SJSA1 (cell line): ENCODE results near the gene ARID5A. TPM values are rescaled to one million over a fixed set of nuclear protein-coding genes. Genes with fewer than 3 reads are reported as not detected.

ENCODE experiments used
- DNase-seq, 2 experiments: peaks; one replicate each; pipeline ENCODE4 v3.0.0-alpha.2; 2015 to 2020; ENCODE audit warnings: low spot score in 2 of 2, low read depth in 1 of 2
- H3K27ac ChIP-seq: fragments of 250-450 bp; sonication (Bioruptor Pico); 2 replicates; pipeline ENCODE4 v1.5.1; 2020; ENCODE audit warnings: mild to moderate bottlenecking, moderate library complexity
- H3K27me3 ChIP-seq: fragments of 250-450 bp; sonication (Bioruptor Pico); replicated peaks from 2 replicates; pipeline ENCODE4 v1.5.1; 2020; ENCODE audit warnings: mild to moderate bottlenecking, moderate library complexity
- H3K36me3 ChIP-seq: fragments of 250-450 bp; sonication (Bioruptor Pico); 2 replicates; pipeline ENCODE4 v1.5.1; 2020; ENCODE audit warnings: mild to moderate bottlenecking
- H3K4me1 ChIP-seq: fragments of 250-450 bp; sonication (Bioruptor Pico); replicated peaks from 2 replicates; pipeline ENCODE4 v1.6.1; 2021; ENCODE audit warnings: mild to moderate bottlenecking
- H3K4me3 ChIP-seq: fragments of 250-450 bp; sonication (Bioruptor Pico); 2 replicates; pipeline ENCODE4 v1.5.1; 2020; ENCODE audit warnings: mild to moderate bottlenecking
- H3K9me3 ChIP-seq: fragments of 250-450 bp; sonication (Bioruptor Pico); replicated peaks from 2 replicates; pipeline ENCODE4 v1.5.1; 2020; ENCODE audit warnings: mild to moderate bottlenecking
- total RNA-seq: library from RNA; depleted of rRNA; stranded (reverse); fragments of >200 nt; shearing (Covaris generic); gene quantifications from 2 replicates; pipeline ENCODE4 v1.2.3, GENCODE V29; 2014

ARID5A gene
- total RNA-seq, 1 experiment from 2014 or later: 9.7 TPM

GRCh38 chr2:96511851-96512250, 24.7 kb upstream of the ARID5A start:
- H3K36me3 ChIP-seq: no peaks in the 10 kb centered on the region; the same call in 1 of the 2 replicates
- H3K27me3 ChIP-seq: no peaks in the 10 kb centered on the region
- H3K4me3 ChIP-seq: no peak overlapping the region
- no peak overlapping the region for H3K27ac ChIP-seq
- DNase-seq: peak in 1 of 2 experiments; percentile 29
- peaks cover 11% of the 10 kb centered on the region for H3K4me1 ChIP-seq
- no peaks in the 10 kb centered on the region for H3K9me3 ChIP-seq

GRCh38 chr2:96512341-96512740, 24.2 kb upstream of the ARID5A start:
- no peaks in the 10 kb centered on the region; the same call in 1 of the 2 replicates for H3K36me3 ChIP-seq
- no peaks in the 10 kb centered on the region; the same call in 1 of the 2 replicates for H3K9me3 ChIP-seq
- H3K27me3 ChIP-seq: no peaks in the 10 kb centered on the region
- no peak overlapping the region for H3K27ac ChIP-seq
- peaks cover 11% of the 10 kb centered on the region for H3K4me1 ChIP-seq
- peak in 1 of 2 experiments; percentile 34 for DNase-seq
- H3K4me3 ChIP-seq: no peak overlapping the region

DNA sequence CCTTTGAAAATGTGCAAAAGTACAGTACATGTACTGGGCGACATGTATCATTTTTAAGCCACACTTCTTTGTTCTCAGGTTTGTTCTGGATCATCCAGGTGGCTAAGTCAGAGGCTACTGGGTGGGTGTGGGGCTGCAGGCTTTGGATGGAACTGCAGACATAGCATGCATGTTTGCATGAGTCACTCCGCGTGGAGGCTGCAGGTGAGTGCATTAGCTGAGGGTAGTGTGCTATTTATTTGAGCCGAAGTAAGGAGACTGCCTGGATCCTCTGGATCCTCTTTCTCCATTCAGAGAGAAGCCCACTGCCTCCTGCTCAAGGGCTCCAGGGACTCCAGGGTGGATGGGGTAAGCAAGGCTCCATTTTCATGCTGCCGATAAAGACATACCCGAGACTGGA, 22.0 kb upstream of the ARID5A start:
- no peaks in the 10 kb centered on the region for H3K27me3 ChIP-seq
- H3K9me3 ChIP-seq: no peaks in the 10 kb centered on the region; the same call in 1 of the 2 replicates
- no peak overlapping the region for H3K27ac ChIP-seq
- H3K4me3 ChIP-seq: no peak overlapping the region
- H3K4me1 ChIP-seq: no peaks in the 10 kb centered on the region
- no peaks in the 10 kb centered on the region for H3K36me3 ChIP-seq
- DNase-seq: peak in 1 of 2 experiments; percentile 28

- H3K9me3 ChIP-seq: no peaks in the 10 kb centered on the region; the same call in 1 of the 2 replicates
- no peaks in the 10 kb centered on the region for H3K36me3 ChIP-seq
- H3K27ac ChIP-seq: no peak overlapping the region
- no peak for DNase-seq
- H3K27me3 ChIP-seq: no peaks in the 10 kb centered on the region
- H3K4me1 ChIP-seq: no peaks in the 10 kb centered on the region
- H3K4me3 ChIP-seq: no peak overlapping the region
Observed at GRCh38 chr2:96517079-96517478, 19.5 kb upstream of the ARID5A start.

DNA sequence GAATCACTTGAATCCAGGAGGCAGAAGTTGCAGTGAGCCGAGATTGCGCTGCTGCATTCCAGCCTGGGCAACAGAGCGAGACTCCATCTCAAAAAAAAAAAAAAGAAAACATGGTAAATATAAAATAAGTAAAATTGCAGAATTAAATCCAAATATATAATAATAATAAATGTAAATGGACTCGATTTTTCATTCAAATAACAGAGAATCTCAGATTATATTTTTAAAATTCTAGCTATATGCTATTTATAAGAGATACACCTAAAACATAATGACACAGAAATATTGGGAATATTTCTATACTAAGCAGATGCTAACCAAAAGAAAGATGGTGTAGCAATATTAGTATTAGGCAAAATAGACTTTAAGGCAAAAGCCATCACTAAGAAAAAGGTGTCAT, 16.3 kb upstream of the ARID5A start:
- Histone ChIP-seq H3K27ac (no peak overlapping the region), H3K27me3 (no peaks in the 10 kb centered on the region), H3K4me1 (no peaks in the 10 kb centered on the region), H3K9me3 (no peaks in the 10 kb centered on the region; the same call in 1 of the 2 replicates), H3K4me3 (no peak overlapping the region), H3K36me3 (no peaks in the 10 kb centered on the region)
- no peak for DNase-seq

DNA sequence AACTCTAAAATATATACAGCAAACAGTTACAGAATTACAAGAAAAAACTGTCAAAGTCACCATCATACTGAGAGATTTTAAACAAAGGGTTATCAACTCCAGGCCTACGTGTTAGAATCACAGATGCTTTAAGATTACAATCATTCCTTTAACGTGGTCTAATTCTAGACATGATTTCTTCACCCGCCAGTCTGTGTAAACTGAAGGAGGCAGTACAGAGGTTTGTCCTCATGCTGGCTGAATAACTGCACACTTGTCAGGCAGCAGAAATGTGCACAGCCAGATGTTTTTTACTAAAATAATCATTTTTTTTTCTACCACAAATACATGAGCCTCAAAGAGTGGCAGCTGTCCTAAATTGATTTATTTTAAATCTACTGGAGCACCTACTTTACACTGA, 15.9 kb upstream of the ARID5A start:
- Histone ChIP-seq H3K4me1 (no peaks in the 10 kb centered on the region), H3K36me3 (no peaks in the 10 kb centered on the region)
- no peak for DNase-seq

GRCh38 chr2:96521219-96521618, 15.3 kb upstream of the ARID5A start:
- Histone ChIP-seq H3K9me3 (no peaks in the 10 kb centered on the region; the same call in 1 of the 2 replicates), H3K36me3 (no peaks in the 10 kb centered on the region), H3K27ac (no peak overlapping the region), H3K27me3 (no peaks in the 10 kb centered on the region), H3K4me3 (no peak overlapping the region), H3K4me1 (no peaks in the 10 kb centered on the region)
- no peak for DNase-seq

More for the DNA sequence above, 15.9 kb upstream of the ARID5A start:
- H3K27me3 ChIP-seq: no peaks in the 10 kb centered on the region
- no peak overlapping the region for H3K4me3 ChIP-seq
- H3K9me3 ChIP-seq: no peaks in the 10 kb centered on the region; the same call in 1 of the 2 replicates
- no peak overlapping the region for H3K27ac ChIP-seq

GRCh38 chr2:96522304-96523203, 14.0 kb upstream of the ARID5A start:
- DNase-seq: no peak
- no peaks in the 10 kb centered on the region for H3K9me3 ChIP-seq
- H3K4me1 ChIP-seq: 0 out of 2 replicates have a peak, but pooled peaks cover 4% of the 10 kb centered on the region

DNA sequence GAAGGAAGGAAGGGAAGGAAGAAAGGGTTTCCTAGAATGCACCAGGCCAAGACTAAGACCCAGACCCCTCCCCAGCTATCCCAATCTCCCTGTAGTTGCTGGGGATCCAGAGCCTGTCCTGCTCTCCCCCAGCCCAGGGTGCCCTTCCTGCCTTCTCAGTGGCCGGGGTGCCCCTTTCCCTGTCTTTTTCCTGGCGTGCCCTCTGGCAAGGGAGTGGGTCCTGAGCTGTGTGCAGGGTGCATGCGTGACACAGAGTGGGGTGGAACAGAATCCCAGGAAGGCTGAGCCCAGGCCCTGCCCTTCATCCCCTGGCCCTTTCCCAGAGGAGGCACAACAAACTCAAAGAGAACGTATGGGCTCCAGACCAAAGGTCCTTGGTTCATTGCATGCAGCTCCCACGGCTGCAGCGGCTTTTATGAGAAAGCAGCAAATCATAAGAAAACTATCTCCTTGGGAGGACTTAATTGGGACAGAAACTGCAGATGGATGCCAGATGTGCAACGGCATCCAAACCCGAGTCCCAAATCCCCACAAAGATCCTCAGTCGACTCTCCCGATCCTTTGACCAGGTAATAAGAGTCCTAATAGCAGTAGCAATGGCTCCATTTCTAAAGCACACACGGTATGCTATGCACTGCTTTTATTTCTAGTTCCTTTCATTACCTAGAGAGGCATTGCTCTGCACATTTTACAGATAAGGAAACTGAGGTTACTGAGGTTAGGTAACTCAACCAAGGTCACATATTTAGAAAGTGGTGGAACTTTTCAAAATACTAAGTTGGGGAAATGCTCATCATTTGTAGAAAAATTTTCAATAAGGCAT, 12.7 kb upstream of the ARID5A start:
- H3K4me1 ChIP-seq: peaks cover 17% of the 10 kb centered on the region
- no peaks in the 10 kb centered on the region for H3K36me3 ChIP-seq
- no peak overlapping the region for H3K4me3 ChIP-seq
- no peaks in the 10 kb centered on the region for H3K27me3 ChIP-seq
- no peak for DNase-seq
- no peak overlapping the region for H3K27ac ChIP-seq
- no peaks in the 10 kb centered on the region for H3K9me3 ChIP-seq

More at GRCh38 chr2:96522304-96523203, 14.0 kb upstream of the ARID5A start:
- Histone ChIP-seq H3K27me3 (no peaks in the 10 kb centered on the region), H3K27ac (no peak overlapping the region), H3K36me3 (no peaks in the 10 kb centered on the region), H3K4me3 (no peak overlapping the region)

DNA sequence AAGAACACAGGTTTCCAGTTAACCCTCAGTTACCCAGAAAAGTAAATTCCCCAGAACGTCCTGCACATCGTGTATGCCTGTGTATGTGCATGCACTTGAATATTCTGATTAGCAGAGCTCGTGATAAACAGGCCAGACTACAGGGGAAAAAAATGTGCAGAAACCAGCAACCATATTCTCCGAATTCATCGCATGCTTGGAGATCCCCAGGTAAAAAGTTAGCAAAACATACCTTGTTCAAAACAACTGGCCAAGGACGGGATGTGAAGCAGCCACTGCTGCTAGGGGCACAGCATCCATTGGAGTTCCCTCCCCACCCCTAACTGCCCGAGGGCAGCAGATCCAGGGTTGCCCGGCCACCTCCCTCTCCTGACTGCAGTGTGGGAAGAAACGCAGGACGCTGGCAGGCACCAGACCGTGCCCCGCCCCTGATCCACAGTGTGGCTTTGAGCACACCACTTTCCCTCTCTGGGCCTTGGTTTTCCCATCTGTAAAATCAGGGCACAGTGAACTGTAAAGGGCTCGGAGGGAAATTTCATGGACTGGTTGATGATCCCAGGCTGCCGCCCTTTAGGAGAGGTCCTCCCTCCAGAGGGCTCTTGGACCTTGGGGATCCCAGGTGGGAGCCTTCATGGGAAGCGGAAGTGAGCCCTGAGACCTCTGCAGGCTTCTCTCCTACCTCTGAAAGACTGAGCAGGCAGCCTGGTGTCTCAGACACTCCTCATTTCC, 11.9 kb upstream of the ARID5A start:
- no peaks in the 10 kb centered on the region for H3K36me3 ChIP-seq
- H3K4me1 ChIP-seq: peaks cover 18% of the 10 kb centered on the region
- no peaks in the 10 kb centered on the region for H3K9me3 ChIP-seq
- no peaks in the 10 kb centered on the region for H3K27me3 ChIP-seq
- DNase-seq: no peak
- no peak overlapping the region for H3K27ac ChIP-seq
- no peak overlapping the region for H3K4me3 ChIP-seq

- no peak overlapping the region for H3K27ac ChIP-seq
- peaks cover 18% of the 10 kb centered on the region for H3K4me1 ChIP-seq
- no peaks in the 10 kb centered on the region for H3K27me3 ChIP-seq
- H3K9me3 ChIP-seq: no peaks in the 10 kb centered on the region
- DNase-seq: no peak
- no peaks in the 10 kb centered on the region for H3K36me3 ChIP-seq
- no peak overlapping the region for H3K4me3 ChIP-seq
Observed at GRCh38 chr2:96525211-96525507, 11.4 kb upstream of the ARID5A start.

- no peak for DNase-seq
- Histone ChIP-seq H3K27me3 (no peaks in the 10 kb centered on the region), H3K9me3 (no peaks in the 10 kb centered on the region), H3K4me3 (no peak overlapping the region), H3K36me3 (no peaks in the 10 kb centered on the region), H3K4me1 (peaks cover 22% of the 10 kb centered on the region), H3K27ac (no peak overlapping the region)
Observed at GRCh38 chr2:96526101-96526591, 10.4 kb upstream of the ARID5A start.

DNA sequence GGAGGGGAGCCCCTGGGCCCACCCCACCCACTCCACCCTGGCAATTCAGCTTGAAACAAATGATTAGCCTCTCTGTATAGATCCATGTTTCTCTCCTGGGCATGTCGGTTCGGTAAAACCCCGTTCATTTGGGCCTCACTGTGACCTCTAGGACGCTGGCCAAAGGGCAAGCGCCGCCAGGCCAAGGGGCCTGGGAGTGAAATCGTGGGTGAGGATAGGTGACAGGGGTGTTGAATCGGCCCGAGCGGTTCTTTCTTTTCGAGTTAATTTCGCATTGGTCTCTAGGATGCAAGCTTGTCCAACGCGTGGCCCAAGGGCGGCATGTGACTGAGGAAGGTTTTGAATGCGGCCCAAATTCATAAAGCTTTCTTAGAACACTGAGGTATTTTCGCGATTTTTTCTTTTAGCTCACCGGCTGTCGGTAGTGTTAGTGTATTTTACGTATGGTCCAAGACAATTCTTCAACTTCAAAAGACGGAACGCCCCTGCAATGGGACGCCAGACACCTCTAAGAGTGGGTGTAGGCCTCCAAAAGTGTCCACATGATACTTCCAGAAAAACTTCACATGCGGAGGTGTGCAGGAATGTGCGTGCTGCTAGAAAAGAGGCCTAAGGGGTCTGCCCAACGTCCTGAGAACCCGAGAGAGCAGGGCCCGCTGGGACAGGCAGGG, 9.8 kb upstream of the ARID5A start:
- no peaks in the 10 kb centered on the region for H3K9me3 ChIP-seq
- DNase-seq: no peak
- H3K4me1 ChIP-seq: peaks cover 27% of the 10 kb centered on the region
- peak overlapping the region; percentile 39 for H3K4me3 ChIP-seq
- H3K27ac ChIP-seq: no peak overlapping the region
- H3K36me3 ChIP-seq: no peaks in the 10 kb centered on the region
- no peaks in the 10 kb centered on the region for H3K27me3 ChIP-seq
